ENCODE measurements around the gene ITGA5. TPM values are rescaled to one million over a fixed set of nuclear protein-coding genes. Genes with fewer than 3 reads are reported as not detected.
"Not testable (repeated sequence)": the region's sequence is repeated elsewhere in the genome, so short reads cannot be mapped to it uniquely, and the experiment has no call there.

Gene ITGA5
- total RNA-seq, 2 donors from 2014 or later: 44.2 to 99.4 TPM

GRCh38 chr12:54356951-54357356 is 62.1 kb downstream of the ITGA5 start:
- Histone ChIP-seq H3K4me1 (replicated peaks) (peaks cover 2% of the 10 kb centered on the region), H3K27me3 (replicated peaks; ENCODE audit: insufficient read depth) (no peaks in the 10 kb centered on the region), H3K27ac (peak overlapping the region in 1 of 2 donors; percentile 88), H3K36me3 (no peaks in the 10 kb centered on the region), H3K9me3 (no peaks in the 10 kb centered on the region), H3K4me3 (no peak overlapping the region)
- intact Hi-C loops (cut with DNase I): loop anchor here (5.0 kb wide), 1 partner anchor 75 kb away; the partner anchor contains the start of genes CBX5 and HNRNPA1
- TF ChIP-seq, protein P1, sequence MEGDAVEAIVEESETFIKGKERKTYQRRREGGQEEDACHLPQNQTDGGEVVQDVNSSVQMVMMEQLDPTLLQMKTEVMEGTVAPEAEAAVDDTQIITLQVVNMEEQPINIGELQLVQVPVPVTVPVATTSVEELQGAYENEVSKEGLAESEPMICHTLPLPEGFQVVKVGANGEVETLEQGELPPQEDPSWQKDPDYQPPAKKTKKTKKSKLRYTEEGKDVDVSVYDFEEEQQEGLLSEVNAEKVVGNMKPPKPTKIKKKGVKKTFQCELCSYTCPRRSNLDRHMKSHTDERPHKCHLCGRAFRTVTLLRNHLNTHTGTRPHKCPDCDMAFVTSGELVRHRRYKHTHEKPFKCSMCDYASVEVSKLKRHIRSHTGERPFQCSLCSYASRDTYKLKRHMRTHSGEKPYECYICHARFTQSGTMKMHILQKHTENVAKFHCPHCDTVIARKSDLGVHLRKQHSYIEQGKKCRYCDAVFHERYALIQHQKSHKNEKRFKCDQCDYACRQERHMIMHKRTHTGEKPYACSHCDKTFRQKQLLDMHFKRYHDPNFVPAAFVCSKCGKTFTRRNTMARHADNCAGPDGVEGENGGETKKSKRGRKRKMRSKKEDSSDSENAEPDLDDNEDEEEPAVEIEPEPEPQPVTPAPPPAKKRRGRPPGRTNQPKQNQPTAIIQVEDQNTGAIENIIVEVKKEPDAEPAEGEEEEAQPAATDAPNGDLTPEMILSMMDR (IDR thresholded peaks at IDR 0.05): no peak
- no peak for TF ChIP-seq POLR2A (IDR thresholded peaks at IDR 0.05)
- no peak for TF ChIP-seq POLR2AphosphoS5 (IDR thresholded peaks at IDR 0.05)
- DNase-seq (ENCODE audit: low spot score): no peak
- 95% methylated on average over 4 of the region's 4 CpGs for whole genome bisulfite sequencing

DNA sequence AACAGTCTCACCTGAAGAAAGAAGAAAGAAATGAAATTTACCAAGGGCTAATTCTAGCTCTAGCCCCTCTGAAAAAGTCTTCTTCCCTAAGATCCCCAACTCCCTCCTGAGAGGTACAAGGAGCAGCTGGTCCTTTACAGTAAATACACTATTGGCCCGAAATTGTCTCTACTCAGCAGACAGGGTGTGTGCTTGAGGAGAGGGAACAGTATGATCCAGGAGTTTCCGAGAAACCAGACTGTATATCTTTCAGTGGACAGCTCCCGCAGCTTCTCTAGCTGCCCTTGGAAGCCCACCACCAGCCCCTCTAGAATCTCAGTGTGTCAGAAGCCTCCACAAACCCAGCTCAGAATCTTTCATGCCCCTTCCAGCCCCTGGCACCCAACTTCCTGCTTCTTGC is 62.8 kb downstream of the ITGA5 start:
- H3K4me3 ChIP-seq: no peak overlapping the region
- no peaks in the 10 kb centered on the region for H3K9me3 ChIP-seq
- WGBS: 54% methylated on average over 3 of the region's 3 CpGs
- DNase-seq (ENCODE audit: low spot score): peak; percentile 50
- intact Hi-C loops (cut with DNase I): loop anchor here (5.0 kb wide), 1 partner anchor 74 kb away; the partner anchor contains the start of genes CBX5 and HNRNPA1
- no peaks in the 10 kb centered on the region for H3K36me3 ChIP-seq
- H3K27ac ChIP-seq: peak overlapping the region; percentile 26 to 88
- H3K27me3 ChIP-seq (replicated peaks; ENCODE audit: insufficient read depth): no peaks in the 10 kb centered on the region
- peak; percentile 90 for TF ChIP-seq POLR2AphosphoS5 (IDR thresholded peaks at IDR 0.05)
- no peak for TF ChIP-seq POLR2A (IDR thresholded peaks at IDR 0.05)
- H3K4me1 ChIP-seq (replicated peaks): peaks cover 5% of the 10 kb centered on the region

DNA sequence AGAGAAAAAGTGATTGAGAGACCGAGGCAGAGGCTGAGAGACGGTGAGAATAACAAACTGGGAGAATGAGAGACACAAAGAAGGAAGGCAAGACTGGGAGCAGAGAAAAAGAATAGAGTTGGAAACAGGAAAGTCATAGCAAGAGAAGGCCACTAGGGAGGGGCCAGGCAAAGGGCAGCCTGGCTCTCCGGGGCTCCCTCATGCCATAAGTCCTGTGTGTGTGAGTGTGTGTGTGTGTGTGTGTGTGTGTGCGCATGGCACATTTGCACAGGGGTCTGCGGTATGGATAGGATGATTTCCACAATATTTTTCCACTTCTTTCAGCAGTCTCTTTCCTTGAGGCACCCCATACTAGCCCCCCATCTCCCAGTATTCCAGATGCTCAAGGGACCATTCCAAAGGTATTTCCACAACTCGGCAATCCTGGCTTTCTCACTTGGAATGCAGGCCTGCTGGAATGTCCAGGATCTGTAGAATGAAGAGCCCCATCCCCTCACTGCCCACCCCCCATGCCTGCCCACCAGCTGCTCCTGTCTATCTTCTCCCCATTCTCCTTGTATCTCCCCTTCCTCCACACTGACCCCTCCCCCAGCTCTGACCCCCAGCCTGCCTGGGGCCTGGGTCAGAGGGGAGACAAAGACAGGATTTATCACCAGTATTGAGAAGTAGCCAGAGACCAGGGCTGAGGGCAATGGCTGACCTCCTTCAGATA is 63.8 kb downstream of the ITGA5 start:
- TF ChIP-seq POLR2AphosphoS5 (IDR thresholded peaks at IDR 0.05) (no peak), POLR2A (IDR thresholded peaks at IDR 0.05) (no peak)
- TF ChIP-seq, protein P1 (IDR thresholded peaks at IDR 0.05): no peak
- intact Hi-C loops (cut with DNase I): loop anchor here (2.0 to 5.0 kb wide), 2 partner anchors 14 to 73 kb away; partner anchors contain the start of genes CBX5 and HNRNPA1
- H3K4me3 ChIP-seq: no peak overlapping the region
- DNase-seq (ENCODE audit: low spot score): no peak
- peak overlapping the region in 1 of 2 donors; percentile 88 for H3K27ac ChIP-seq
- H3K36me3 ChIP-seq: no peaks in the 10 kb centered on the region
- peaks cover 5% of the 10 kb centered on the region for H3K4me1 ChIP-seq (replicated peaks)
- no peaks in the 10 kb centered on the region for H3K27me3 ChIP-seq (replicated peaks; ENCODE audit: insufficient read depth)
- H3K9me3 ChIP-seq: no peaks in the 10 kb centered on the region
- WGBS: 79% methylated on average over 6 of the region's 6 CpGs

DNA sequence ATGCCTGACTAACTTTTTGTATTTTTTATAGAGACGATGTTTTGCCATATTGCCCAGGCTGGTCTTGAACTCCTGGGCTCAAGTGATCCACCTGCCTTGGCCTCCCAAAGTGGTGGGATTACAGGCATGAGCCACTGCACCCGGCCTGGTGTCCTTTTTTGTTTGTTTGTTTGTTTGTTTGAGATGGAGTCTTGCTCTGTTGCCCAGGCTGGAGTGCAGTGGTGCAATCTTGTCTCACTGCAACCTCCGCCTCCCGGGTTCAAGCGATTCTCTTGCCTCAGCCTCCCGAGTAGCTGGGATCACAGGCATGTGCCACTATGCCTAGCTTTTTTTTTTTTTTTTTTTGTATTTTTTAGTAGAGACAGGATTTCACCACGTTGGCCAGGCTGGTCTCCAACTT is 64.8 kb downstream of the ITGA5 start:
- H3K9me3 ChIP-seq; H3K4me1 ChIP-seq (replicated peaks); H3K4me3 ChIP-seq; H3K27ac ChIP-seq; H3K27me3 ChIP-seq (replicated peaks; ENCODE audit: insufficient read depth); DNase-seq (ENCODE audit: low spot score); H3K36me3 ChIP-seq: not testable (repeated sequence)
- whole genome bisulfite sequencing: 71% methylated on average over 7 of the region's 7 CpGs
- intact Hi-C loops (cut with DNase I): loop anchor here (2.0 kb wide), 1 partner anchor 13 kb away; no protein-coding TSS in a partner anchor

DNA sequence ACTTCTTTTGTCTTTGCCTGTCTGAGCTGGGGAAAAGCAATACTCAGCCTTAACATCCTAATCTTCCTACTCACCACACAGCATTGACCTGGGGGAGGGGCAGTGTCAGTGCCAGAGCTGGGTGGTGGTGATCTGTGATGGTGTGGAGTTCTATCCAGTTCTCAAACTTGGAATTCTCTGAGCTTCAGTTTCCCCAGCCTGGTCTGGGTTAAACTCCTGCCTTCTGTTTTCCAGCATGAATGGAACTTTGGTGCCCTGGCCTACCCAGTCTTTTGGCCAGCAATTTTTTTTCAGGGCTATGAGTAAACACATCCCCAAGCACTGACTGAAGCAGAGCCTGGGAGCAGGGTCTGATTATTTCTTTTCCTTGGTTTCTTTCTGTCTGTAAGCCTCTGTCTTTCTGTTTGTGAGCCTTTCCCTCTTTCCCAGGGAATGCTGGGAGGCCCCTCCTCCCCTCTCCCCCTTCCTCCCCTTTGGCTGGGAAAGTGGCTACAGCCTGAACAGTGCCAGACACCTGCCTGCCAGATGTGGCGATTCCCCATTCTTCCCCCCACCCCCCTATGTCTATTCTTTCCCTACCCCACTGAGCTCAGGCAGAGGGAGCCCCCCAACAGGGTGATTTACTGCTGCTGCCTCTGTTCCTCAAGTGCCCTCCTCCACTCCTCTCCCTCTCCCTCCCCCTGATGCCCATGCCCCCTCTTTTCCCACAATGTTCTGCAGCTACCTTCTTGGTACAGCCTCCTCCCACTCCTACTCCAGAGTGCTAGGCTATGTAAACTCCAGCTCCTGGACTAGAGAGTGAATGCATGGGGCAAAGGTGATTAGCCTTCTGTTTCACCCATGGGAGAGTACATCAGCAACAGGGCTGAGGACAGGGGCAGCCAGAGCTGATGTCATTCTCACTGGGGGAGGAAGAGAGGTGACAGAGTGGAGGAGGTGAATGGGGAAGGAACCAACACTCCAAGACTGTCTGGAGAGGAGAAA is 65.9 kb downstream of the ITGA5 start:
- DNase-seq (ENCODE audit: low spot score): no peak
- H3K4me3 ChIP-seq: no peak overlapping the region
- 23% methylated on average over 1 of the region's 1 CpG for WGBS

More for the DNA sequence above, 65.9 kb downstream of the ITGA5 start:
- H3K4me1 ChIP-seq (replicated peaks): peaks cover 5% of the 10 kb centered on the region
- peak overlapping the region; percentile 36 to 61 for H3K27ac ChIP-seq
- H3K27me3 ChIP-seq (replicated peaks; ENCODE audit: insufficient read depth): no peaks in the 10 kb centered on the region
- intact Hi-C loops (cut with DNase I): no loop called here
- peaks cover 0 to 4% of the 10 kb centered on the region in 2 donors for H3K36me3 ChIP-seq
- H3K9me3 ChIP-seq: no peaks in the 10 kb centered on the region
- no peak for TF ChIP-seq POLR2AphosphoS5 (IDR thresholded peaks at IDR 0.05)
- no peak for TF ChIP-seq POLR2A (IDR thresholded peaks at IDR 0.05)
- TF ChIP-seq, protein P1 (IDR thresholded peaks at IDR 0.05): no peak

All from prostate gland (tissue), 2 donors.